HG02763 (cell line): ENCODE results near the gene POLN.
"Not testable (repeated sequence)": the region's sequence is repeated elsewhere in the genome, so short reads cannot be mapped to it uniquely, and the experiment has no call there.

Experiments used
- ATAC-seq: cut with Tn5 transposase; IDR thresholded peaks from one replicate; pipeline ENCODE4 v1.9.1; 2021; ENCODE audit warnings: mild to moderate bottlenecking, moderate library complexity; ENCODE audit not compliant: unreplicated experiment

POLN gene

GRCh38 chr4:2222838-2223237, 19.1 kb downstream of the POLN start:
- ATAC-seq: no peak

GRCh38 chr4:2221378-2221777, 20.5 kb downstream of the POLN start:
- ATAC-seq: not testable (repeated sequence)

- no peak for ATAC-seq
Measured at GRCh38 chr4:2220016-2220630, 21.8 kb downstream of the POLN start.

- no peak for ATAC-seq
Measured at GRCh38 chr4:2219233-2219760, 22.6 kb downstream of the POLN start.

- ATAC-seq: no peak
Measured at GRCh38 chr4:2218436-2218835, 23.5 kb downstream of the POLN start.

GRCh38 chr4:2217726-2218125, 24.2 kb downstream of the POLN start:
- ATAC-seq: no peak

- no peak for ATAC-seq
Measured at GRCh38 chr4:2212831-2213230, 29.1 kb downstream of the POLN start.

GRCh38 chr4:2202789-2203188, 39.1 kb downstream of the POLN start:
- ATAC-seq: not testable (repeated sequence)

GRCh38 chr4:2194496-2194895, 47.4 kb downstream of the POLN start:
- ATAC-seq: no peak

- no peak for ATAC-seq
Measured at GRCh38 chr4:2193326-2193725, 48.6 kb downstream of the POLN start.

- ATAC-seq: no peak
Measured at GRCh38 chr4:2186865-2187172, 55.1 kb downstream of the POLN start.

- no peak for ATAC-seq
Measured at GRCh38 chr4:2186133-2186864, 55.6 kb downstream of the POLN start.

- no peak for ATAC-seq
Measured at GRCh38 chr4:2183394-2183793, 58.5 kb downstream of the POLN start.

- no peak for ATAC-seq
Measured at GRCh38 chr4:2182994-2183393, 58.9 kb downstream of the POLN start.

- ATAC-seq: no peak
Measured at GRCh38 chr4:2180410-2180809, 61.5 kb downstream of the POLN start.

GRCh38 chr4:2179717-2180116, 62.2 kb downstream of the POLN start:
- no peak for ATAC-seq

- ATAC-seq: no peak
Measured at GRCh38 chr4:2178986-2179385, 62.9 kb downstream of the POLN start.

- no peak for ATAC-seq
Measured at GRCh38 chr4:2177443-2178093, 64.4 kb downstream of the POLN start.

GRCh38 chr4:2175990-2176698, 65.8 kb downstream of the POLN start:
- ATAC-seq: no peak

GRCh38 chr4:2174061-2174460, 67.9 kb downstream of the POLN start:
- ATAC-seq: no peak

GRCh38 chr4:2172627-2173231, 69.2 kb downstream of the POLN start:
- no peak for ATAC-seq
